ENCODE measurements around the gene RPS5. TPM values are rescaled to one million over a fixed set of nuclear protein-coding genes. Genes with fewer than 3 reads are reported as not detected.
A peak's percentile ranks its signal among the peaks of the same experiment; 100 is the strongest.

Gene RPS5
- total and polyA plus RNA-seq, 9 of the 15 experiments (the other 6 are each of a cell fraction or from before 2014, with no cell fraction given), result 1,228 to 3,570 (median 2,484) TPM

GRCh38 chr19:58406818-58407657, 20.0 kb downstream of the RPS5 start (continued):
- peak; percentile 54 to 73 (median 56) for TF ChIP-seq CTCF (IDR thresholded peaks at IDR 0.05 in 2 of 3, conservative IDR thresholded peaks at IDR 0.05 in 1 of 3; ENCODE audit: insufficient read depth in 2 of 3, low read depth in 1 of 3, low read length in 3 of 3)
- TF ChIP-seq ZMIZ1 (IDR thresholded peaks at IDR 0.05; ENCODE audit: low read depth in 2 of 2, low read length in 2 of 2), result no peak
- TF ChIP-seq NRF1 (conservative IDR thresholded peaks at IDR 0.05 in 1 of 2, IDR thresholded peaks at IDR 0.05 in 1 of 2), result 0 out of 4 replicates have a peak, but pooled peaks of 1 of the 2 experiments have one; percentile 12
- TF ChIP-seq NCOR1 (IDR thresholded peaks at IDR 0.05), result no peak; the same call in 1 of the 2 replicates
- TF ChIP-seq, protein P1, sequence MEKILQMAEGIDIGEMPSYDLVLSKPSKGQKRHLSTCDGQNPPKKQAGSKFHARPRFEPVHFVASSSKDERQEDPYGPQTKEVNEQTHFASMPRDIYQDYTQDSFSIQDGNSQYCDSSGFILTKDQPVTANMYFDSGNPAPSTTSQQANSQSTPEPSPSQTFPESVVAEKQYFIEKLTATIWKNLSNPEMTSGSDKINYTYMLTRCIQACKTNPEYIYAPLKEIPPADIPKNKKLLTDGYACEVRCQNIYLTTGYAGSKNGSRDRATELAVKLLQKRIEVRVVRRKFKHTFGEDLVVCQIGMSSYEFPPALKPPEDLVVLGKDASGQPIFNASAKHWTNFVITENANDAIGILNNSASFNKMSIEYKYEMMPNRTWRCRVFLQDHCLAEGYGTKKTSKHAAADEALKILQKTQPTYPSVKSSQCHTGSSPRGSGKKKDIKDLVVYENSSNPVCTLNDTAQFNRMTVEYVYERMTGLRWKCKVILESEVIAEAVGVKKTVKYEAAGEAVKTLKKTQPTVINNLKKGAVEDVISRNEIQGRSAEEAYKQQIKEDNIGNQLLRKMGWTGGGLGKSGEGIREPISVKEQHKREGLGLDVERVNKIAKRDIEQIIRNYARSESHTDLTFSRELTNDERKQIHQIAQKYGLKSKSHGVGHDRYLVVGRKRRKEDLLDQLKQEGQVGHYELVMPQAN (IDR thresholded peaks at IDR 0.05; ENCODE audit: borderline replicate concordance), result no peak
- TF ChIP-seq FOXK2 (conservative IDR thresholded peaks at IDR 0.05 in 1 of 2, IDR thresholded peaks at IDR 0.05 in 1 of 2; ENCODE audit: low read depth in 2 of 2), result no peak
- TF ChIP-seq, protein P2, sequence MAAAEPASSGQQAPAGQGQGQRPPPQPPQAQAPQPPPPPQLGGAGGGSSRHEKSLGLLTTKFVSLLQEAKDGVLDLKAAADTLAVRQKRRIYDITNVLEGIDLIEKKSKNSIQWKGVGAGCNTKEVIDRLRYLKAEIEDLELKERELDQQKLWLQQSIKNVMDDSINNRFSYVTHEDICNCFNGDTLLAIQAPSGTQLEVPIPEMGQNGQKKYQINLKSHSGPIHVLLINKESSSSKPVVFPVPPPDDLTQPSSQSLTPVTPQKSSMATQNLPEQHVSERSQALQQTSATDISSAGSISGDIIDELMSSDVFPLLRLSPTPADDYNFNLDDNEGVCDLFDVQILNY (CRISPR knock-in tag; IDR thresholded peaks at IDR 0.05), result no peak
- TF ChIP-seq POLR2AphosphoS5 (IDR thresholded peaks at IDR 0.05; ENCODE audit: control insufficient read depth, insufficient read depth, low read depth, low read length), result peak; percentile 11; the same call in 1 of the 2 replicates
- no peak for TF ChIP-seq ARID2 (IDR thresholded peaks at IDR 0.05)
- no peak for TF ChIP-seq ZNF274 (IDR thresholded peaks at IDR 0.05; ENCODE audit: borderline replicate concordance, low read depth, low read length)
- no peak for TF ChIP-seq HCFC1 (IDR thresholded peaks at IDR 0.05; ENCODE audit: low read depth, low read length)
- TF ChIP-seq HNRNPUL1 (IDR thresholded peaks at IDR 0.05; ENCODE audit: low read length), result no peak
- no peak for TF ChIP-seq PYGO2 (tag; IDR thresholded peaks at IDR 0.05)
- TF ChIP-seq KLF6 (CRISPR knock-in tag; IDR thresholded peaks at IDR 0.05; ENCODE audit: borderline replicate concordance), result no peak
- no peak for TF ChIP-seq ZNF134 (CRISPR knock-in tag; conservative IDR thresholded peaks at IDR 0.05)
- peak; percentile 41; the same call in 1 of the 2 replicates for TF ChIP-seq MYNN (IDR thresholded peaks at IDR 0.05)
- no peak for TF ChIP-seq MYNN (CRISPR knock-in tag; IDR thresholded peaks at IDR 0.05)
- TF ChIP-seq, protein P3, sequence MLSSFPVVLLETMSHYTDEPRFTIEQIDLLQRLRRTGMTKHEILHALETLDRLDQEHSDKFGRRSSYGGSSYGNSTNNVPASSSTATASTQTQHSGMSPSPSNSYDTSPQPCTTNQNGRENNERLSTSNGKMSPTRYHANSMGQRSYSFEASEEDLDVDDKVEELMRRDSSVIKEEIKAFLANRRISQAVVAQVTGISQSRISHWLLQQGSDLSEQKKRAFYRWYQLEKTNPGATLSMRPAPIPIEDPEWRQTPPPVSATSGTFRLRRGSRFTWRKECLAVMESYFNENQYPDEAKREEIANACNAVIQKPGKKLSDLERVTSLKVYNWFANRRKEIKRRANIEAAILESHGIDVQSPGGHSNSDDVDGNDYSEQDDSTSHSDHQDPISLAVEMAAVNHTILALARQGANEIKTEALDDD (IDR thresholded peaks at IDR 0.05), result no peak
